Anterior cingulate cortex (tissue), 58 donors: ENCODE data around the gene PIGR.

Experiments used
- DNase-seq, 58 donors: peaks; one replicate each; lab custom pipeline; 2025; lab: John Stamatoyannopoulos, UW

PIGR gene

DNA sequence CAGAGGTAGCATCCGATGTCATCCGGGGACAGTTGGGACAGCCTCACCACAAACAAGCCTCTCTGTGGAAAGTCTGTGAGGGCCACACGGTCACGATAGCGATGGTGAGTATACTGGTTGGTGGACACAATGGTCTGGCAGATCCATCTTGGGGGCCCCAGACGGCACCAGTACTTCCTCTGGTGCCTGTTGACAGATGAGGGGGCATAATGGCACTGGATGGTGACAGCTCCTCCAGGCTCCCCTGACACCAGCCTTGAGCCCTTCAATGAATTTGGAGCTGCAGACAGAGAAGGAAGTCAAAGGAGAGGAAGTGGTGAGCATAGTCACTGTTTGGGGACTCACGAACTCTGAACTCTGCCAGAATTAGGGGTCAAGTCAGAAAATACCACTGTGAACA, 16.0 kb upstream of the PIGR start:
- peak in 1 of 58 donors; percentile 1 for DNase-seq

DNA sequence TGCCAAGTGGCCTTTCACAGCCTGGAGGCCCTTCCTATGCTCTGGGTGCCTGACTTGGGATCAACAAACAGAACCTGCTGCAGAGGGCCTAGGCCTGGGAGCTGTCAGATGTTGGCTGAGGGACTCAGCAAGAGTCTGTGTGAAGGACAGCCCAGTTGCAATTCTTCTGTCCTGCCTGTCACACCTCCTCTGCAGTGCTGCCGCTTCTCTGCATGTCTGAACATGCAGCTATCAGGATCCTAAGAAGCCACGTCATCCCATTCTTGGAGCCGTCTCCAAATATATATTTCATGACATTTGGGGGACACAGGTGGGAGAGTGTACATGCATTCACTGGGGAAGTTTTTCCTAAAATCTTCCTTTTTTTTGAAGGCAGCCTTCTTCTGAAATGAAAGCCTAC, 15.4 kb upstream of the PIGR start:
- no peak for DNase-seq

DNA sequence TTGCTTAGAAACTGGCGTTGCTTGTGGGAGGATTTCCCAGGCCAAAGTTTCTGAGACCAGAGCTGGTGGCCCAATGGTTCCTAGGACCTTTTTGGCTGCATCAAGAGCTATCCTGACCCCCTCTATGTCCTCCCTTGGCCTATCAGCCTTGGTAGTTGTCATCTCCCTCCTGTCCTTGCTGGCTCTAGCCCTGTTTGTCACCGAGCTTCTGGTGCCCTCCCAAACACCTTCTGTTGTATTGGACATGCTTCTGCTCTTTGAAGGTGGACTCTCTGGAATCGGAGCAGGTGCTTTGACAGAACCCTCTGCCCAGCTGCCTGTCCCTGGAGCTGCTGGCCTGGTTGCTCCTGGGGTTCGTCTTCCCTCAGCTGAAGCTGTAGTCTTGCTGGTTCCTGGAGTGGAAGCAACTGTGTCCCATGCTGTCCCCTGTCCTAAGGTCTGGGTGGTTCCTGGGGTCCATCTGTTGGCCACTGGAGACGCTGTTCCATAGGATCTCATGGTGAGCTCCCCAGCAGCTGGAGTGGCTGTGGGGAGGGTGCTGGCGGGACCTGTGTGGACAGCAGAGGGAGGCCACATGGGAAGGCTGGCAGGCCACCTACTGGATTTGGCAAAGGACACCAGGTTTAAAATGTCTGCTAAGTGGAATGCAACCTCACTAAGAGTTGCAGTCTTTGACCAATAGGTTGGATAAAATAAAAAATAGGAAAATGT, 14.6 kb upstream of the PIGR start:
- no peak for DNase-seq

DNA sequence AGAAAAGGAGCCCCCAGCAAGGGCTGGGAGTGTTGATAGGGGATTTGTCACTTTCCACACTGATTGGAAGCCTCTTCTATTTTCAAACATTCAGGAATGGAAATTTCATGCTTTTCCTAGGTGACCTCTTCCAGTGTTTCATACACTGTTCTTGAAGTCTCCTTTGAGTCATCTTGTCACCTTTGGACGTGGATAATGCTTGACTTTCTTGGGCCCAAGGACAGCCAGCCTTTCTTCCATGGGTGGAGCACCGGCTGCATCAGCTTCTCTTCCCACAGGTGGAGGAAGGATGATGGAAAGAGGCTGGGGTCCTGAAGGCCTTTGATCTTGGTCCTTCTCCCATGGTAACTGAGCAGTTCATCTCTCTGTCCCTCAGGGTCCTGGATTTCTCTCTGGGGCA, 11.9 kb upstream of the PIGR start:
- no peak for DNase-seq

DNA sequence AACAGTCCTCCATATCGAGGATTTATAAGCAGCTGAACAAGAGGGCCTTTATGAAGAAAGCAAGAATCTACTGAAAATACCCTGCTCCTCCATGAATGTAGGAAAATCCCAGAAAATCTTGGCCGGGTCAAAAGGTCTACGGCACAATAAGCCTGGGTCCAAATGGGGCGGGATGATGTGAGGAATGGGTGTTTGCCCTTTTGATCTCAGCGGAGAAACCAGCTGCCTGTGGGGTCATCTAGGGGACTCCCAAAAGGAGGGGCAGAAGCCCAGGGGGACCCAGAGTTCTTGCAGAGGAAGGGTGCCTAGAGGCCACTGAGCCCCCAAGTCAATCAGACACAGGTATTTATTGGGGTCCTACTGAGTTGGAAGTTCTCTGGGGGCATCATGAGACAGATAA, 11.4 kb upstream of the PIGR start:
- DNase-seq: no peak

DNA sequence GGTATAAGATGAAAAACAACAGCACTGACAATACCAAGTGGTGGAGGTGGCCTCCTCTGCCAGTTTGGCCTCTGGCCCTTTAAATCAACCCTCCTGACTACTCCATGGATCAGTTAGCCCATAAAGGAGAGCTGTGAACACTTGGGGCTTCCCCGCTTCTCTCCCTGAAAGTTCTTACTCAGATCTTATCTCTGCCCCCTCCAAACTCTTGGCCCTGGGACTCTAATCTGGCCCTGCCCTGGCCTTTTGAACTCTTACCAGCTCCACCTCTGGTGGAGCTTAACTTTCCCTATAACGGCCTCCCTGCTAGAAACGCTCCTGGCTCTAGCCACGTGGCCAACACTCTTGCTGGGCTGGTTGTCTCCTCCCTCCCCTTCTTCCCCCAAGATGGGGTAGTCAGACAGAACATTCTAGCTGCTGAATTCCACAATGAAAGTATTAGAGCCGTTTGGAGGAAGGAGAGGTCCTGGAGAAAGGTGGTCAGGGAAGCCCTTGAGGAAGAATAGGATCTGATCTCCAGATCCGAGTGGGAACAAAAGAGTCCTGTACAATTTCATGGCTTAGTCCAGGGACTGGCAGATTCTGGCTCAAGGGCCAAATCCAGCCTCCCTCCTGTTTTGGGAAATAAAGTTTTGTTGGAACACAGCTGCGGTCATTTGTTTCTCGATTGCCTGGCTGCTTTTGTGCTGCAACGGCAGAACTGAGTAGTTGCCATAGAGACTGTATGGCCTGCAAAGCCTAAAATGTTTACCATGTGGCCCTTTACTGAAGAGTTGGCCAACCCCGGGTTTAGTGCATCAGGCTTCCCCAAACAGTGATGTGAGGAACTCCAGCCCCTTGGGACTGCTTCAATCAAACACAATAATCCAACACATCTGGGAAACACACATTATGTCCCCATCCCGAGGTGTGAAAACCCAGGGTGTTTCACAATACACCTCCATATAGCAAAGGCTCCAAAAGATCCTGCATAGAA, 9.5 kb upstream of the PIGR start:
- DNase-seq: peak in 1 of 58 donors; percentile 7

DNA sequence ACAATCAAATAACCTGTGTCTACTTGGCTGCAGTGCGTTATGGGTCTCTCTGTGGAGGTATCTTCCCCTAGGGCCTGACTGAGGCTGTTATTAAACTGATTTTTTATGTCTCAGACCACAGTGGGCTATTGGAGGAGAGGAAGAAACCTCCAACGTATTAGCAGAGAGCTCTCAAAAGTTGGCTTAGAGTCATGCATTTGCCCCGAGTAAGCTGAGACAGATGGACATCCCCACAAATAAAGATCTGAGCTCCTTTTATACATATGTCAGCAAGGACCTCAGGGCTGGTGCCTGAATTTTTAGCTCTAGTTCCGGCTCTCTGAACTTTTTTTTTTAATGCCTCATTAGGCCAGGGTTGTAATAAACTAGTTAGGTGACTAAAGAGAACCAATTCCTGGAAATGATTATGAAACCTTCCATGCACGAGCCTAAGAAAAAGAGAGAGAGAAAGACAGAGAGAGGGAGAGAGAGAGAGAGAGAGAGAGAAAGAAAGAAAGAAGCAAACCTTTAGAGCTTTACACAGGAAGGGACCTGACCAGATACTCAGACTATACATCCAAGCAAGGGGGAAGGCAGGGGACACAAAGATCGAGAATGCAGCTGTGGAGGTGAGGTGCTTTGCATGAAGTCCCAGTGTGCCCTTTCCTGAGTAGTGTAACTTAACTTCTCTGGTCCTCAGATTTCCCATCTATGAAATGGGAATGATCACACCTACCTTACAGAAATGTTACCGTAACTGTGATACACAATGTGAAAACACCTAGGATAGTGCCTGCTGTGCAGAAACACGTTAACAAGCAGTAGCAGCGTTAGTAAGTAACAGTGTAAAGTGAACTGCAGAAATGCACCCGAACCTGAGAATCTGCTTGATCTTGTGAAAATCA, 8.4 kb upstream of the PIGR start:
- DNase-seq: no peak

DNA sequence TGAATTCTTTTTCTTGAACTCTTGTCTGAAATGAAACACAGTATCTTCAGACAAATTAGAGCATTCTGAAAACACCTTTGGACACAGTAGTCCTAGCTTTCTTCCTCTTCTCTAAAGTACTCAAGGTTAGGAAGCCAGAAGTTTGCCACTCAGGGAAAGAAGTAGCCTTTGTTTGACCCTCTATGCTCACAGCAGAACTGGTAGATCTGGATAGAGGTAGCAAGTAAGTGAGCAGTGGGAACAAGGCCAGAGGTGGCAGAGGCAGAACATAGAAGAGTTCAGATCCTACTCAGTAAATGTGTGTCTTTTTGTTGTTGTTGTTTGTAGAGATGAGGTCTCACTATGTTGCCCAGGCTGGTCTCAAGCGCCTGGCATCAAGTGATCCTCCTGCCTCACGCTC, 7.4 kb upstream of the PIGR start:
- no peak for DNase-seq

DNA sequence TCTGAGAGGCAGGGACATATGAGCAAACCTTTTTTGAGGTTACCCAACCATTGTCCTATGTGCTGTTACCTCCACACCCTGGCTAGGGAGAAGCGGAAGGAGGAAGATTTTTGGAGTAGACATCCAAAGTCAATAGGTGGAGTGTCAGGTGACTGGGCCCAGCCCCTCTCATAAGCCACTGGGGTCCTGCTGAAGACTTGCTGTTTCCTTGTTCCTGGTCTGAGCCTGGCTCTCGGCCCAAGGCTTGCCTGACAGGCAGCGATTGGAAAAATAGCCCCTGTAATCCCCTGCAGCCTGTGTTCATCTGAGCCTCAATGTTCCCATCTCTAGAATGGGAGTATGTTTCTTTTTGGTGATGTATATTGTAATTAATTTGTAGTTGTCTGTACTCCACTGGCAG, 6.9 kb upstream of the PIGR start:
- DNase-seq: no peak

DNA sequence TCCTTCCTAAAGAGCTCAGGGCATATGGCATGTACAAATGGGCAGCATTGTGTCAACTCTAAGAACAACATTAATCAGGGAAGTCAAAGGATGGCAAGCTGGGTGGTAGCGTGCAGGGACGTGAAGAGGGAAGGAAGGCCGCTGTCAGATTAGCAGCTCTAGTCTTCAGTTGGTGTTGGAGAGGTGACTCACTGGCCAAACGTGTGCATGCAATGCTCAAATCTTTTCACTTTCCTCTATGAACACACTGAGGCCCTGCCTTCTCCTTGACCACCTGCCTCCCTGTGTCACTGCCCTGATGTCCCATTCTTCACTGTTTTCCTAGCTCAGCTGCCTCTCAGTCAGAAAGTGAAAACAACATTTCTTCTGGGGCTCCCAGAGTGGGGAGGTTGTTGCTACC, 5.9 kb upstream of the PIGR start:
- no peak for DNase-seq

DNA sequence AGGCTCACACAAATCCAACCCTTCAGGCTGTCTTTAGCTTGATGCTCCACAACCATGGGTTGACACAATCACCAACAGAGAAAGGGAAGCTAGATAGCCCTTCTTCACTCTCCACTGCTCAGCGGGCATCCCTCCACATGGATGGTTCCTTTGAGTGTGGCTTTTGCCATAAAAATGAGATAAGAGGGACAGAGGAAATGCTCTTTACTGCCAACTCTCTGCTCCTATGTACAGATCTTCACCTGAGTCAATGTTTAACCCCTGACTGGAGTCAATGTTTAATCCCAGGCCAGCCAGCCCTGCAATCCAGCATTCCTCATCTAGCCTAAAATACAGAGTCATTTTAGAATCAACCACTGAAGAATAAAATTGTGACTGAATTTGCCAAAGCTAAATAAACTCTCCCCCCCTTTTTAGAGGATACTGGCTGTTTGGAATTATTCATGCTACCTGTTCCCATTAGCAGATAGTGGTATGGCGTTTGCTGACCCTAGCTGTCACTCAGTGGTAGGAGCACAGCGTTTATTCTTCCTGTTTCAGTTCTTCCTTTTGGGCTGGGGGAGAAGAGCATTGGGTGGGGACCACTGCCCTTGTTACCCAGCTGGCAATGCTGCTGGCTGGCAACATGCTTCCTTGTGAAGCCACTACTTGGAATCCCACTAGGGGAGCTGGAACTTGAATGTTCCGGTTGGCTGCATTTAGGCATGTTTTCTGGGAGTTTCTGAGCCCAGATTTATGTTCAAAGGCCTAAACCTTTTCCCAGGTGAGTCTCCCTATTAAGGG, 5.2 kb upstream of the PIGR start:
- DNase-seq: no peak

DNA sequence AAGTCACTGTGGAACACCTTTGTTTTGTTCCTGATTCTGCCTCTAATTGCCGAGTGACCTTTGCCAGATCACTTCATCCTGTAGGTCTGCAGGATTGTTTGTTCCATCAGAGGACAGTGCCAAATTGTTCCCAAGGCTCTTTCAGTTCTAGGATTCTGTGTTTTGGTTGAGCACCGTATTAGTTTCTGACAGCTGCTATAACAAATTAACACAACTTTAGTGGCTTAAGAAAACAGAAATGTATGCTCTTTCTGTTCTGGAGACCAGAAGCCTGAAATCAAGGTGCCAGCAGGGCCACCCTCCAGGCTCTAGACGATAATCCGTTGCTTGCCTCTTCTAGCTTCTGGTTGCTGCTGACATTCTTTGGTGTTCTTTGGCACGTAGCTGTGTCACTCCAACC, 3.4 kb upstream of the PIGR start:
- no peak for DNase-seq

DNA sequence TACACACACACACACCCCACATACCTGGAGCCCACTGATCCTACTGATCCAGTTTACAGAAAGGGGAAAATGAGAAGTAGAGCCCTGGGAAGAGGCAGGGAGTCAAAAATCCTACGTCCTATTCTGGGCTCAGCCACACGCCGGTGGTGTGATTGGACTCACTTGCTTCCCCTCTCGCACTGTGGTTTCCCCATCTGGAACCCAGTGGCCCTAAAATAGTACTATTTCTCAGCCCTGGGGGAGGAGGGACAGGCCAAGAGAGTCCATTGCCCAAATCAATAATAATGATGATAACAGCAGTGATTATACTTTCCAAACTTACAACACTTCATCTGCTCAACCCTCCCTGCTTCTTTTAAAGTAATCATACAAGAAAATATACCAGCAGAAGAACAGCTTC, 2.9 kb upstream of the PIGR start:
- peak in 6 of 58 donors; percentile 7 to 36 (median 12) for DNase-seq

DNA sequence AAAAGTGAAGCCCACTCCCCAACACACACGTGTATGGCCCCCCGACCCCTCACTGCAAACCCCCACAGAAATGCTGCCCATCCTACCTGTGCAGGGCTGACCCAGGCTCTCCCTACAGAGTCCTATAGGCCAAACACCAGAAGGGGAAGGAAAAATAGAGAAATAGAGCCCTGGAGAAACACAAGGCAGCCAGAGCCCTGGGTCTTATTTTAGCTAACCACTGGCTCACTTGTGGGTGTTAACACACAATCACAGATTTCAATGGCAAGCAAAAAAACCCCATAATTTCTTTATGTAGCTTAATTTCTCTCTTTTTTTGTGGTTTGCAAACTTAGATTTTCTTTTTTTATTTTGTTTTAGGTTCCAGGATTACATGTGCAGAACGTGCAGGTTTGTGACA, 989 bp upstream of the PIGR start:
- DNase-seq: no peak

DNA sequence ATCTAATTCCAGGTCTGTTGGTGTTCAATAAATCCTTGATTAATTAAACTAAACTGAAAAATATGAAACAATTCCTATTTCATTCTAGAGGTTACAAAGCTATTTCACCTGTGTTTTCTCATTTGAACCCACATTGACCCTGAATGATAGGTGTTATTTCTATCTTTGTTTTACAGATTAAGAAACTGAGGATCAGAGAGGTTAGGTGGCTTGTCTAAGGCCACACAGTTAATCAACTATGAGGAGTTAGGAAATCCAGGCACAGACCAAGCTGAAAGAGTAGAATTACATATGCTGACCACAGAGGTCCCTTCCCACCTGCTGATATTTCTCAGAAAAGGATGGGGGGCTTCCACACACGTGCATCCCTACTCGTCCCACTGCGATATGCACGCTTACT, 487 bp downstream of the PIGR start:
- DNase-seq: no peak

DNA sequence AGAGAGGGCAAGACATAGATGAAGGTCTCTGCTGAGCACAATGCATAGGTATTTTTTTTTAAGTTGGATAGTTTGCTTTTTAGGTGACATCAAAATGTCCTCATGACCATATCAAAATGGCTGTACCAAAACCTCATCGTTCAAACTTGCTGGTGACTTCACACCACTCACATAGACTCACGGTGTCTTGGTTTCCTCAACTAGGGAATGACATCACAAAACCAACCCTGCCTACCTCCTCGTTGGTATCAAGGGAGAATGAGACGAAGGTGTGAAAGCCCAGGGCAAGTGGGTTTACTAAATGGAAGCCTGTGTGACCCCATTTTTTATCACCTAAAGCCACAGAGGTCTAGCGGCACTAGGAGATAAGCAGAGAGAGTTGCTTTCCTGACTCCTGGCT, 1.6 kb downstream of the PIGR start:
- no peak for DNase-seq

DNA sequence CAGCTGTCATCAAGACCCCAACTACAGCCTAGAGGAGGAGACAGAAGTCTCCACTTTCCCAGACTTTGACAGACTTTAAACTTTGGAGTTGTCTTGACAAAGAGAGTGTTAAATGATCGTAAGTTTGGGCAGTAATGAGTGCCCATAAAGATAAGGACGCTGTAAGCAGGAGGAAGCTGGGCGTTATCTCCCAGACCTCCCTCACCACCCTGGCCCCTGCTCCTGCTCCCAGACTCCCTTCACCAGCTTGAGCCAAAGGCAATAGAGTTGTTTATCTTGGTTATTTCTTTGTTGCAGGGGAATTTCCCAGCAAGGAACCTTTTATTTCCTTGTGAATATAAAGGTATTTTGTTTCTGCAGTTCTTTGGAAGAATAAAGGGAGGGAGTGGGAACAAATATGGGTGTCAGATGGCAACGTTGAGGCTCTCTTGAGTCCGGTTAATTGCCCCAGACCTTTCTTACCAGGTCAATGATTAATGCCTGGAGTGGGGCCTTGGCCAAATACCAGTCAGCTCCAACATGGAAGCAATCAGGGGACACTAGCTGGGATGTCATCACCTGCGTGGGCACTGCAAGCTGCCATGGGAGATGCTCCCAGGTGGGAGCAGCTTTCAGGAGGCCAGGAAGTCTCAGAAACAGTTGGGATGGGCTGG, 4.4 kb downstream of the PIGR start:
- no peak for DNase-seq

DNA sequence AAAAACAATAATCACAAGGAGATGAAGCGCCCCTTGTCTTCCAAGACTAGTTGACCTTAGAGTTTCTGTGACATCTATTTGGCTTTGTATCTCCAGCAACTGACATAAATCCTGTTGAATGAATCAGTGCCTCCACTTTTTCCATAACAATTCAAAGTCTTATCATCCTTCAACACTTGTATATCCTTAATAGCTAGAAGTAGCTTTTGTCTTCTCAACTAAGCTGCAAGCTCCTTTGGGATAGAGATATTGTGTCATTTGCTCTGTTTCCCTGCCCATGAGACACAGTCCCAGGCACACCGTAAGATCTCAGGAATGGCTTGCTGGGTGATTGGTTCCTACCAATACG, 5.7 kb downstream of the PIGR start:
- DNase-seq: no peak

DNA sequence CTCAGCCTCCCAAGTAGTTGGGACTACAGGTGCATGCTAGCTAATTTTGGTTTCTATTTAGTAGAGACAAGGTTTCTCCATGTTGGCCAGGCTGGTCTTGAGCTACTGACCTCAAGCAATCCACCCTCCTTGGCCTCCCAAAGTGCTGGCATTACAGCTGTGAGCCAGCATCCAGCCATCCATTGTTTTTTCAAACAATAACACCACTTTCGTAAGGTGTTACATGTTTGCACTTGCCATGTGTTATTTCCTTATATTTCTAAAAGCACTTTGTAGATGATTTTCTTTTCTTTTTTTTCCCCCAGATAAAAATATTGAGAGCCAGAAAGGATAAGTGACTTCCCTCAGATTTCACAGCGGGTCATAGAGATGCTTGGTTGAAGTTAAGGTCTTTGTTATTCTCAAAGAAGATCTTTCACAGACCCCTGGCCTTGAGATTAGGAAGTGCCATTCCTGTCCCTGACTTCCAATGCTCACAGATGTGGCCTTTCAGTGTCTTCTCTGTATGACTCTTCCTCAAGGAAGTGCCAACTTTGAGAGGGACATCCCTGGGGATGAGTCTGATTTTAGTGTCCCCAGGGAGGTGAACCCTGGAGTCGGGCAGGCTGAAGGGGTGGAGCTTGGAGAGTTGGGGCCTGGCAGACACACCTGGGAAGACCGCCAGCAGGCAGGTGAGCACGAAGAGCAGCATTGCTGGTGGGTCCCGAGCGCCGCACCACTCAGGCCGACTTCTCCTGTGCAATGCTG, 6.3 kb downstream of the PIGR start:
- DNase-seq: no peak
